ENCODE data around the gene PLCB4.

PLCB4 gene

GRCh38 chr20:9402546-9402945 is 333.7 kb downstream of the PLCB4 start:
- DNase-seq (ENCODE audit: low spot score), result no peak

GRCh38 chr20:9403448-9403847 is 334.6 kb downstream of the PLCB4 start:
- no peak for DNase-seq (ENCODE audit: low spot score)

- peak; percentile 66 for DNase-seq (ENCODE audit: low spot score)
Measured at GRCh38 chr20:9407805-9408421, 339.0 kb downstream of the PLCB4 start.

GRCh38 chr20:9408422-9409300 is 339.8 kb downstream of the PLCB4 start:
- DNase-seq (ENCODE audit: low spot score), result no peak

GRCh38 chr20:9409352-9409751 is 340.5 kb downstream of the PLCB4 start:
- DNase-seq (ENCODE audit: low spot score), result no peak

GRCh38 chr20:9409981-9410380 is 341.1 kb downstream of the PLCB4 start:
- DNase-seq (ENCODE audit: low spot score), result no peak

GRCh38 chr20:9411833-9412232 is 342.9 kb downstream of the PLCB4 start:
- DNase-seq (ENCODE audit: low spot score), result no peak

- DNase-seq (ENCODE audit: low spot score), result no peak
Measured at GRCh38 chr20:9412309-9412708, 343.4 kb downstream of the PLCB4 start.

GRCh38 chr20:9413001-9413400 is 344.1 kb downstream of the PLCB4 start:
- no peak for DNase-seq (ENCODE audit: low spot score)

- DNase-seq (ENCODE audit: low spot score), result no peak
Measured at GRCh38 chr20:9415426-9415825, 346.5 kb downstream of the PLCB4 start.

- no peak for DNase-seq (ENCODE audit: low spot score)
Measured at GRCh38 chr20:9416421-9416820, 347.5 kb downstream of the PLCB4 start.

- DNase-seq (ENCODE audit: low spot score), result no peak
Measured at GRCh38 chr20:9417665-9418064, 348.8 kb downstream of the PLCB4 start.

GRCh38 chr20:9422321-9423057 is 353.6 kb downstream of the PLCB4 start:
- DNase-seq (ENCODE audit: low spot score), result no peak

GRCh38 chr20:9424551-9424950 is 355.7 kb downstream of the PLCB4 start:
- DNase-seq (ENCODE audit: low spot score), result no peak

GRCh38 chr20:9427430-9428291 is 358.8 kb downstream of the PLCB4 start:
- no peak for DNase-seq (ENCODE audit: low spot score)

GRCh38 chr20:9428292-9428607 is 359.4 kb downstream of the PLCB4 start:
- DNase-seq (ENCODE audit: low spot score), result no peak

GRCh38 chr20:9439806-9440205 is 370.9 kb downstream of the PLCB4 start:
- no peak for DNase-seq (ENCODE audit: low spot score)

GRCh38 chr20:9440892-9441291 is 372.0 kb downstream of the PLCB4 start:
- DNase-seq (ENCODE audit: low spot score), result no peak

- DNase-seq (ENCODE audit: low spot score), result no peak
Measured at GRCh38 chr20:9441948-9442347, 373.1 kb downstream of the PLCB4 start.

- no peak for DNase-seq (ENCODE audit: low spot score)
Measured at GRCh38 chr20:9442858-9443257, 374.0 kb downstream of the PLCB4 start.

GRCh38 chr20:9444921-9445320 is 376.0 kb downstream of the PLCB4 start:
- no peak for DNase-seq (ENCODE audit: low spot score)

GRCh38 chr20:9447182-9447581 is 378.3 kb downstream of the PLCB4 start:
- no peak for DNase-seq (ENCODE audit: low spot score)
